Measurements from ENCODE around the gene TMEM167A.

TMEM167A gene

GRCh38 chr5:83066548-83067110, 10.6 kb downstream of the TMEM167A start:
- Mint-ChIP-seq H3K4me3 (no peak overlapping the region), H3K9me3 (no peaks in the 10 kb centered on the region), H3K4me1 (peaks cover 30% of the 10 kb centered on the region), H3K27ac (no peak overlapping the region), H3K27me3 (no peaks in the 10 kb centered on the region), H3K36me3 (peaks cover 10% of the 10 kb centered on the region)
- ATAC-seq: no peak

DNA sequence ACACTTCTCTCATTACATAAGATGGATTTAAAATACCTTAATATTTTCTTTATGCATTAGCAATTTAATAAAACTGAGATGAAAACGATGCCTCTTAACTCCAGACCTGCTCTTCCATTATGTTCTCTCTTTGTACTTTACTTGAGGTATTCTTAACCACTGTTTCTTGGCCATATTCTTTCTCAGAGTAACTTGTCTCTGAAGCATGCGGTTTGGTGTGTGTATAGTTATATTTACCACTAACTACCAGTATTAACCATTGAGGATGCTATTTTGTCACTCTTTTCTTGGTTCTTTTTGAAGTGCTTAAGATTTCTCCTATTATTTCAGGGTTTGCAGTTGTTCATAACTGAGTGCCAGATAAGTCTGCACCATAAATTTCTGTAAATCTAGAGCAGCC, 17.9 kb downstream of the TMEM167A start:
- Mint-ChIP-seq H3K27me3 (no peaks in the 10 kb centered on the region), H3K4me1 (peaks cover 10% of the 10 kb centered on the region), H3K27ac (no peak overlapping the region), H3K9me3 (no peaks in the 10 kb centered on the region), H3K36me3 (peaks cover 49% of the 10 kb centered on the region), H3K4me3 (no peak overlapping the region)
- ATAC-seq: no peak

- Mint-ChIP-seq H3K4me1 (peaks cover 10% of the 10 kb centered on the region), H3K9me3 (no peaks in the 10 kb centered on the region), H3K27me3 (no peaks in the 10 kb centered on the region), H3K27ac (no peak overlapping the region), H3K36me3 (peaks cover 52% of the 10 kb centered on the region), H3K4me3 (no peak overlapping the region)
- no peak for ATAC-seq
Measured at GRCh38 chr5:83058726-83059125, 18.5 kb downstream of the TMEM167A start.

GRCh38 chr5:83055166-83055565, 22.0 kb downstream of the TMEM167A start:
- no peaks in the 10 kb centered on the region for H3K27me3 Mint-ChIP-seq
- no peak overlapping the region for H3K27ac Mint-ChIP-seq
- H3K4me3 Mint-ChIP-seq: no peak overlapping the region
- peaks cover 52% of the 10 kb centered on the region for H3K36me3 Mint-ChIP-seq
- H3K9me3 Mint-ChIP-seq: no peaks in the 10 kb centered on the region
- ATAC-seq: no peak
- peaks cover 10% of the 10 kb centered on the region for H3K4me1 Mint-ChIP-seq

- Mint-ChIP-seq H3K27ac (no peak overlapping the region), H3K36me3 (peaks cover 39% of the 10 kb centered on the region), H3K4me3 (no peak overlapping the region), H3K9me3 (no peaks in the 10 kb centered on the region), H3K4me1 (no peaks in the 10 kb centered on the region), H3K27me3 (no peaks in the 10 kb centered on the region)
- ATAC-seq: no peak
Measured at GRCh38 chr5:83050723-83051340, 26.4 kb downstream of the TMEM167A start.

- Mint-ChIP-seq H3K27ac (no peak overlapping the region), H3K4me3 (no peak overlapping the region), H3K27me3 (no peaks in the 10 kb centered on the region), H3K4me1 (no peaks in the 10 kb centered on the region), H3K9me3 (no peaks in the 10 kb centered on the region), H3K36me3 (peaks cover 26% of the 10 kb centered on the region)
- no peak for ATAC-seq
Measured at GRCh38 chr5:83049370-83049885, 27.8 kb downstream of the TMEM167A start.

DNA sequence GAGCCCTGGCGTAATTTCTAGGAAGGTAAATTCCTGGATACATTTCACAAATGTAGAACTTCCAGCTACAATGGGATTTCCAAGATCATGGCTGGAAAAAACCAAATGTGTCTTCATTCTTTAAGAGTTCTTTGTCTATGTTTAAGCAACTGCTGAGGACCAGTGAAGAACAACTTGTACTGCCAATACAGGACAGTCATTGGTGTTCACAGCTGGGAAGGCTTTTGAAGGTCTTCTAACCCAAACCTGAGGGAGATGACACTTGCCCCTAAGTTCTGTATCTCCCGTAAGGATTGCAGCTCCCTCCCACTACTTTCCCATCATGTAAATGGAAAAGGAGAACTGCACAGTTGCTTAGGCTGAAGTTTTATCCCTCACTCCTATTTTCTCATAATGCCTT, 28.4 kb downstream of the TMEM167A start:
- Mint-ChIP-seq H3K36me3 (peaks cover 22% of the 10 kb centered on the region), H3K9me3 (no peaks in the 10 kb centered on the region), H3K4me1 (no peaks in the 10 kb centered on the region), H3K27me3 (no peaks in the 10 kb centered on the region), H3K4me3 (no peak overlapping the region), H3K27ac (no peak overlapping the region)
- ATAC-seq: no peak

DNA sequence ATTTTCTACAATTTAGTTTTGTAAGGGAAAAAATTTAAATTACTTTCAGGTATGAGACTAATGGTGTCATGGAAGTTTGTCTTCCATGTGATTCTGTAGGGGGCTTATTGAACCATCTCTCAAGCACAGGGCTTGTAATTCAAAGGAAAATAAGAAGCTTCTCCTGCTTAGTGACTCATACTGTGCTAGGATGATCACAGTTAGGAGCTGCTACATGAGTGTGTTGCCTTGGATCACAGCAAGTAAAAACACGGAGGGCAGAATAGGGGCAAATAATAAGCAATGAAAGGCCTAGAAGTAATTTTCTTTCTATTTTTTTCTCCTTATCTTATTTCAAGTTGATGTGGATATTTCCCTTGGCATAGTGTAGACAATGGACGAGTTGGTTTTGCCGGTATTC, 28.9 kb downstream of the TMEM167A start:
- Mint-ChIP-seq H3K36me3 (peaks cover 21% of the 10 kb centered on the region), H3K4me1 (no peaks in the 10 kb centered on the region), H3K4me3 (no peak overlapping the region), H3K9me3 (no peaks in the 10 kb centered on the region), H3K27ac (no peak overlapping the region), H3K27me3 (no peaks in the 10 kb centered on the region)
- ATAC-seq: no peak

- Mint-ChIP-seq H3K27me3 (no peaks in the 10 kb centered on the region), H3K36me3 (peaks cover 10% of the 10 kb centered on the region), H3K9me3 (no peaks in the 10 kb centered on the region), H3K27ac (no peak overlapping the region), H3K4me3 (no peak overlapping the region), H3K4me1 (no peaks in the 10 kb centered on the region)
- ATAC-seq: no peak
Measured at GRCh38 chr5:83044926-83045325, 32.3 kb downstream of the TMEM167A start.

DNA sequence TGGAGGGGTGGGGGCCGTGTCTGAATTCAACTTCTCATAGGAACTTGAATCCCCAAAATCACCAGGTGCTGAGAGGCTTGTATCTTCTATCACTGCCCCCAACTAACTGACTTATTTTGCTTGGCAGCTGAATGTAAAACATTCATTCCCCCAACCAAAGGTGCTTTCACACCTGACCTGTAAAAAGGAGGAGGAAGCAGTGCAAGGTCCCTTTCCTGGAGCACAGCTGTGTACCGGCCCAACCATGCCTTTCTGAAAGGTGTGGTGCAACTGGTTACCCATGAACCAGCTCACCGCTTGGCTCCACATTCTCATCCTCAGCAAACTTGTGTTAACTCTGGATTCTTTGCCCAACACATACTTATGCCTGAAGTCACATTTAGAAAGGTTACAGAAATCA, 34.7 kb downstream of the TMEM167A start:
- H3K27me3 Mint-ChIP-seq: no peaks in the 10 kb centered on the region

DNA sequence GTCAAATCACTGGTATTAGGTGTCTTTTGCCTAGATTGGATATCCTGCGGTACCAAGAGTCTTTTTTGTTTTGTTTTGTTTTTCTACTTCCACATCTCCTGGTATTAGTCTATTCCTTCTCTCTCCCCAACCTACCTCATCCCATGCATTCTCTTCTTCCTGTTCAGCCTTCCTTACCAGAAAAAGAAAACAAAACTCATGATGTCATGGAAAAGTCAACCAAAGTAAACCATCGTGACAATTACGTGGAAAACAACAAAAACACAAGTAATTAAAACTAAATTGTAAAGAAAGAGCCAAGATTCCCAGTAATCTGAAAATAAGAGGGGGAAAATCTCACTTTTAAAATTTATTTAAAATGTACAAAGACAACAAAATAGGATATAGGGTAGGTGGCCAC, 38.3 kb downstream of the TMEM167A start:
- Mint-ChIP-seq H3K4me3 (no peak overlapping the region), H3K36me3 (peaks cover 6% of the 10 kb centered on the region), H3K27me3 (no peaks in the 10 kb centered on the region), H3K27ac (no peak overlapping the region), H3K4me1 (no peaks in the 10 kb centered on the region), H3K9me3 (no peaks in the 10 kb centered on the region)
- ATAC-seq: no peak

More for the DNA sequence above, 34.7 kb downstream of the TMEM167A start:
- H3K9me3 Mint-ChIP-seq: no peaks in the 10 kb centered on the region
- H3K36me3 Mint-ChIP-seq: peaks cover 6% of the 10 kb centered on the region
- H3K27ac Mint-ChIP-seq: no peak overlapping the region
- H3K4me3 Mint-ChIP-seq: no peak overlapping the region
- no peaks in the 10 kb centered on the region for H3K4me1 Mint-ChIP-seq
- no peak for ATAC-seq

- Mint-ChIP-seq H3K27ac (no peak overlapping the region), H3K4me1 (no peaks in the 10 kb centered on the region), H3K36me3 (no peaks in the 10 kb centered on the region), H3K27me3 (no peaks in the 10 kb centered on the region), H3K9me3 (no peaks in the 10 kb centered on the region), H3K4me3 (no peak overlapping the region)
- no peak for ATAC-seq
Measured at GRCh38 chr5:83036991-83037575, 40.1 kb downstream of the TMEM167A start.

- no peaks in the 10 kb centered on the region for H3K27me3 Mint-ChIP-seq
- no peaks in the 10 kb centered on the region for H3K4me1 Mint-ChIP-seq
- no peaks in the 10 kb centered on the region for H3K36me3 Mint-ChIP-seq
- H3K9me3 Mint-ChIP-seq: no peaks in the 10 kb centered on the region
- ATAC-seq: peak; percentile 48
- no peak overlapping the region for H3K27ac Mint-ChIP-seq
- no peak overlapping the region for H3K4me3 Mint-ChIP-seq
Measured at GRCh38 chr5:83035373-83036100, 41.7 kb downstream of the TMEM167A start.

GRCh38 chr5:83034528-83035207, 42.5 kb downstream of the TMEM167A start:
- no peak overlapping the region for H3K27ac Mint-ChIP-seq
- H3K9me3 Mint-ChIP-seq: no peaks in the 10 kb centered on the region
- no peaks in the 10 kb centered on the region for H3K27me3 Mint-ChIP-seq
- no peaks in the 10 kb centered on the region for H3K4me1 Mint-ChIP-seq
- H3K36me3 Mint-ChIP-seq: no peaks in the 10 kb centered on the region
- no peak overlapping the region for H3K4me3 Mint-ChIP-seq
- no peak for ATAC-seq

DNA sequence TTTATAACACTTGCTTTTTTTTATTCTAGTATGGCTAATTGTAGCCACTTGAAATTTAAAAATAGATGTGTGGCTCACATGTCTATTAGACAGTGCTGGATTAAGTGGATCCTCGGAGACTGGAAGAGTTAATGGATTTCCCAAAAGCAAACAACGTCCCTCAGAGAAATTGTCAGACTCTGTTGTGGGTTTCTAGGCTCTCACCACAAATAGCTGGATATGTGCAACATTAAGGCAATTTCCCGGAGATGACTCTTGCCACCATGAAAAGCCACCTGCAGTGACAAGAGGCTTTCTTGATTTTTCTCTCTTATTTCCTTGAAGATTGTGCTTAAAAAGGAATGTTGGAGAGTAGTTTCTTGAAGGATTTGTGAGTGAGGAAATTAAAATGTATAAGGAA, 43.2 kb downstream of the TMEM167A start:
- H3K9me3 Mint-ChIP-seq: no peaks in the 10 kb centered on the region
- H3K4me1 Mint-ChIP-seq: no peaks in the 10 kb centered on the region
- no peaks in the 10 kb centered on the region for H3K36me3 Mint-ChIP-seq
- H3K27ac Mint-ChIP-seq: no peak overlapping the region
- no peak for ATAC-seq
- H3K4me3 Mint-ChIP-seq: no peak overlapping the region
- no peaks in the 10 kb centered on the region for H3K27me3 Mint-ChIP-seq
